Caco-2 (cell line): ENCODE results near the gene CNOT10. TPM values are rescaled to one million over a fixed set of nuclear protein-coding genes. Genes with fewer than 3 reads are reported as not detected.
A peak's percentile ranks its signal among the peaks of the same experiment; 100 is the strongest.

Experiments
- BruUV-seq: library from RNA; stranded (reverse); fragments of 400-500 nt; replicated peaks from 2 replicates; lab custom pipeline; 2021; lab: Mats Ljungman, UMichigan
- CTCF ChIA-PET: fragments of 300-600 bp; sonication (Branson Sonifier 250); formaldehyde crosslinking; loops from one replicate; lab custom pipeline; 2022; ENCODE audit warnings: antibody characterized with exemption; lab: Charles Lee
- POLR2A ChIA-PET: fragments of 300-600 bp; sonication (Branson Sonifier 250); formaldehyde crosslinking; loops from one replicate; lab custom pipeline; 2022; ENCODE audit warnings: antibody characterized with exemption; lab: Charles Lee
- DNase-seq, 2 experiments: peaks; one replicate each; pipeline versions ENCODE4 v3.0.0 to v3.0.0-alpha.2; 2020 to 2022
- H3K27me3 ChIP-seq: replicated peaks from 2 replicates; pipeline ENCODE4 v1.6.0; 2011; ENCODE audit warnings: low read length; ENCODE audit not compliant: control insufficient read depth, insufficient read depth
- H3K36me3 ChIP-seq: 2 replicates; pipeline ENCODE4 v1.5.1; 2011; ENCODE audit warnings: low read length; ENCODE audit not compliant: control insufficient read depth, insufficient read depth
- H3K4me1 ChIP-seq: fragments of 250-450 bp; sonication (Bioruptor Pico); 2 replicates; pipeline ENCODE4 v1.5.1; 2020; ENCODE audit warnings: mild to moderate bottlenecking
- H3K4me3 ChIP-seq: 2 replicates; pipeline ENCODE4 v1.5.1; 2011; ENCODE audit warnings: low read depth, mild to moderate bottlenecking, control low read depth, low read length
- H3K9me3 ChIP-seq: fragments of 250-450 bp; sonication (Bioruptor Pico); 2 replicates; pipeline ENCODE4 v1.5.1; 2020; ENCODE audit warnings: mild to moderate bottlenecking, moderate library complexity
- H3K27ac Mint-ChIP-seq: one replicate; pipeline ENCODE4 v1.8.0; 2022; ENCODE audit warnings: mixed read lengths; ENCODE audit not compliant: unreplicated experiment
- H3K27me3 Mint-ChIP-seq: one replicate; pipeline ENCODE4 v1.8.0; 2022; ENCODE audit warnings: mixed read lengths; ENCODE audit not compliant: insufficient read depth, unreplicated experiment
- H3K36me3 Mint-ChIP-seq: one replicate; pipeline ENCODE4 v1.8.0; 2022; ENCODE audit warnings: mild to moderate bottlenecking, mixed read lengths; ENCODE audit not compliant: insufficient read depth, unreplicated experiment
- H3K4me1 Mint-ChIP-seq: one replicate; pipeline ENCODE4 v1.8.0; 2022; ENCODE audit warnings: low read depth, mixed read lengths; ENCODE audit not compliant: unreplicated experiment
- H3K4me3 Mint-ChIP-seq: one replicate; pipeline ENCODE4 v1.8.0; 2022; ENCODE audit warnings: mild to moderate bottlenecking, moderate library complexity, mixed read lengths; ENCODE audit not compliant: unreplicated experiment
- H3K9me3 Mint-ChIP-seq: one replicate; pipeline ENCODE4 v1.8.0; 2022; ENCODE audit warnings: mixed read lengths; ENCODE audit not compliant: unreplicated experiment
- intact Hi-C: fragments of 100-400 bp; cut with micrococcal nuclease; formaldehyde crosslinking; loops from one replicate; pipeline ENCODE4 v1.10.0; 2022; ENCODE audit not compliant: unreplicated experiment
- total RNA-seq: library from RNA; stranded (reverse); gene quantifications from 2 replicates; pipeline ENCODE4 v1.2.3, GENCODE V29; 2022
- TF ChIP-seq, protein P1 (sequence below), 2 experiments: fragments of 200-600 bp in 1 of 2; IDR thresholded peaks; 1 replicate in 1 of 2; 2 replicates in 1 of 2; pipeline versions ENCODE4 v1.5.1 to v1.8.0; 2011 to 2022; ENCODE audit warnings: antibody characterized with exemption in 1 of 2, control low read depth in 1 of 2, inconsistent platforms in 1 of 2, low read depth in 1 of 2, low read length in 1 of 2, mild to moderate bottlenecking in 1 of 2, moderate library complexity in 1 of 2; ENCODE audit not compliant: insufficient read depth in 1 of 2, severe bottlenecking in 1 of 2, unreplicated experiment in 1 of 2

CNOT10 gene
- total RNA-seq, 1 experiment from 2014 or later = 49.5 TPM

DNA sequence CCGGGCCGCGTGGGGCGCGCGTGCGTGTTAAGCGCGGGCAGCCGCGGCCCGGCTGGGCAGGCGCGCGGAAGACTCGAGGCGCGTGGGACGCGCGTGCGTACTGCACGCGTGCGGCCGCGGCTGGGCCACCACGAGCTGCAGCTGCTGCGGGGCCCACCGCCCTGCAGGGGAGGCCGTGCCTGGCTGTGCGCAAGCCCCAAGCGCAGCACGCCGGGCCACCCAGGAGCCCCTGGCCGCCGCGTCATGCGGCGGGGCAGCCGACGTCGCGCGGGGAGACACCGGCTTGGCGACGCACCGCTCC lies 132.2 kb downstream of the CNOT10 start:
- intact Hi-C loops = loop anchor here (2.0 to 5.0 kb wide), 3 partner anchors 22 to 115 kb away; no protein-coding TSS in a partner anchor
- TF ChIP-seq, protein P1, sequence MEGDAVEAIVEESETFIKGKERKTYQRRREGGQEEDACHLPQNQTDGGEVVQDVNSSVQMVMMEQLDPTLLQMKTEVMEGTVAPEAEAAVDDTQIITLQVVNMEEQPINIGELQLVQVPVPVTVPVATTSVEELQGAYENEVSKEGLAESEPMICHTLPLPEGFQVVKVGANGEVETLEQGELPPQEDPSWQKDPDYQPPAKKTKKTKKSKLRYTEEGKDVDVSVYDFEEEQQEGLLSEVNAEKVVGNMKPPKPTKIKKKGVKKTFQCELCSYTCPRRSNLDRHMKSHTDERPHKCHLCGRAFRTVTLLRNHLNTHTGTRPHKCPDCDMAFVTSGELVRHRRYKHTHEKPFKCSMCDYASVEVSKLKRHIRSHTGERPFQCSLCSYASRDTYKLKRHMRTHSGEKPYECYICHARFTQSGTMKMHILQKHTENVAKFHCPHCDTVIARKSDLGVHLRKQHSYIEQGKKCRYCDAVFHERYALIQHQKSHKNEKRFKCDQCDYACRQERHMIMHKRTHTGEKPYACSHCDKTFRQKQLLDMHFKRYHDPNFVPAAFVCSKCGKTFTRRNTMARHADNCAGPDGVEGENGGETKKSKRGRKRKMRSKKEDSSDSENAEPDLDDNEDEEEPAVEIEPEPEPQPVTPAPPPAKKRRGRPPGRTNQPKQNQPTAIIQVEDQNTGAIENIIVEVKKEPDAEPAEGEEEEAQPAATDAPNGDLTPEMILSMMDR (IDR thresholded peaks at IDR 0.05; ENCODE audit: insufficient read depth in 1 of 2, low read depth in 1 of 2, low read length in 1 of 2, severe bottlenecking in 1 of 2, unreplicated experiment in 1 of 2) = no peak
- H3K36me3 Mint-ChIP-seq = peaks cover 55% of the 10 kb centered on the region
- H3K9me3 Mint-ChIP-seq = no peaks in the 10 kb centered on the region
- no peaks in the 10 kb centered on the region for H3K27me3 ChIP-seq
- H3K36me3 ChIP-seq = peaks cover 4% of the 10 kb centered on the region; the same call in 1 of the 2 replicates
- peak overlapping the region; percentile 78 for H3K4me3 ChIP-seq
- no peaks in the 10 kb centered on the region for H3K27me3 Mint-ChIP-seq
- peaks cover 33% of the 10 kb centered on the region for H3K4me1 ChIP-seq
- peak in 1 of 2 experiments; percentile 61 for DNase-seq
- peak overlapping the region; percentile 93 for H3K27ac Mint-ChIP-seq
- H3K4me1 Mint-ChIP-seq = peaks cover 15% of the 10 kb centered on the region
- CTCF ChIA-PET = no interaction called here
- peak overlapping the region; percentile 86 for H3K4me3 Mint-ChIP-seq
- no TSS peak for BruUV-seq
- POLR2A ChIA-PET = interaction anchor here (0.6 kb wide), 1 partner anchor 25 kb away, joined by 3 read pairs; no protein-coding TSS in a partner anchor
- H3K9me3 ChIP-seq = no peaks in the 10 kb centered on the region

DNA sequence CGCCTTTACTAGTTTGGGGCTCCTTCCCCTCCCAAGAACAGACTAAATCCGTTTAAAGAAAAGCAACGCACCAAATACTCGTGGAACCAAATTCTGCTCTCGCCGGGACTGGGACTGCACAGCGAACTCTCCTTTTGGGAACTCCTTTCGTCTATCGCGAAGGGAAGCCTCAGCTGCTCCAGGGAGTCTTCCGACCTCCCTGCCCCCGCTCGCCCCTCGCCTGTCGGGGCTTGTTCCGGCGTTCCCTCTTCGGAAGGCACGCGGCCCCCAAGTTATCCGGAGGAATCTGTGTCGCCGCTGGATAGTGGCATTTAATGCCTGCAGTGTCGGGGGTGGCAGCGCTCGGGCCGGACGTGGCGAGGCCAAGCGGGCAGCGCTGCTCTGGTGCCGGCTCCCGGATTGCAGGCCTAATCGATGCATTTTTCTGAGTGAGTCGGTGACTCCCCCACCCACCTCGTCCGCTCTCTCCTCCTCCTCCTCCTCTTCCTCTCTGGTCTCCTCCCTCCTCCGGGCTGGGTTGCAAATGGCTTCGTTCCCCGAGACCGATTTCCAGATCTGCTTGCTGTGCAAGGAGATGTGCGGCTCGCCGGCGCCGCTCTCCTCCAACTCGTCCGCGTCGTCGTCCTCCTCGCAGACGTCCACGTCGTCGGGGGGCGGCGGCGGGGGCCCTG lies 132.7 kb downstream of the CNOT10 start, which contains the start of gene TRIM71:
TRIM71 (plus strand) TSS at position 440 of the 671 bp plus-strand sequence; CDS start at position 524, 84 bp downstream.
- BruUV-seq = TSS peak; percentile 4
- Mint-ChIP-seq H3K4me1 (peaks cover 16% of the 10 kb centered on the region), H3K9me3 (no peaks in the 10 kb centered on the region), H3K4me3 (peak within 1 kb of the TSS; percentile 86), H3K27ac (peak within 1 kb of the TSS; percentile 93), H3K27me3 (no peaks in the 10 kb centered on the region), H3K36me3 (peaks cover 57% of the 10 kb centered on the region)
- Histone ChIP-seq H3K27me3 (no peaks in the 10 kb centered on the region), H3K4me3 (peak within 1 kb of the TSS; percentile 78), H3K4me1 (peaks cover 38% of the 10 kb centered on the region), H3K36me3 (peaks cover 4% of the 10 kb centered on the region; the same call in 1 of the 2 replicates), H3K9me3 (no peaks in the 10 kb centered on the region)
- POLR2A ChIA-PET = no interaction called here
- intact Hi-C loops = loop anchor here (2.0 to 5.0 kb wide), 3 partner anchors 23 to 115 kb away; no protein-coding TSS in a partner anchor
- TF ChIP-seq, protein P1 (IDR thresholded peaks at IDR 0.05; ENCODE audit: insufficient read depth in 1 of 2, low read depth in 1 of 2, low read length in 1 of 2, severe bottlenecking in 1 of 2, unreplicated experiment in 1 of 2) = no peak
- peak; percentile 31 to 48 for DNase-seq
- CTCF ChIA-PET = interaction anchor here (0.6 kb wide), 1 partner anchor 156 kb away, joined by 3 read pairs; no protein-coding TSS in a partner anchor

DNA sequence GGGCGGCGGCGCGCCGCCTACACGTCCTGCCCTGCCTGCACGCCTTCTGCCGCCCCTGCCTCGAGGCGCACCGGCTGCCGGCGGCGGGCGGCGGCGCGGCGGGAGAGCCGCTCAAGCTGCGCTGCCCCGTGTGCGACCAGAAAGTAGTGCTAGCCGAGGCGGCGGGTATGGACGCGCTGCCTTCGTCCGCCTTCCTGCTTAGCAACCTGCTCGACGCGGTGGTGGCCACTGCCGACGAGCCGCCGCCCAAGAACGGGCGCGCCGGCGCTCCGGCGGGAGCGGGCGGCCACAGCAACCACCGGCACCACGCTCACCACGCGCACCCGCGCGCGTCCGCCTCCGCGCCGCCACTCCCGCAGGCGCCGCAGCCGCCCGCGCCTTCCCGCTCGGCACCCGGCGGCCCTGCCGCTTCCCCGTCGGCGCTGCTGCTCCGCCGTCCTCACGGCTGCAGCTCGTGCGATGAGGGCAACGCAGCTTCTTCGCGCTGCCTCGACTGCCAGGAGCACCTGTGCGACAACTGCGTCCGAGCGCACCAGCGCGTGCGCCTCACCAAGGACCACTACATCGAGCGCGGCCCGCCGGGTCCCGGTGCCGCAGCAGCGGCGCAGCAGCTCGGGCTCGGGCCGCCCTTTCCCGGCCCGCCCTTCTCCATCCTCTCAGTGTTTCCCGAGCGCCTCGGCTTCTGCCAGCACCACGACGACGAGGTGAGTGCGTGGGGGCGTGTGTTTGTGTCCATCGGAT lies 133.4 kb downstream of the CNOT10 start:
- Mint-ChIP-seq H3K4me3 (peak overlapping the region; percentile 86), H3K36me3 (peaks cover 61% of the 10 kb centered on the region), H3K27ac (peak overlapping the region; percentile 93), H3K27me3 (no peaks in the 10 kb centered on the region), H3K4me1 (peaks cover 23% of the 10 kb centered on the region), H3K9me3 (no peaks in the 10 kb centered on the region)
- Histone ChIP-seq H3K27me3 (no peaks in the 10 kb centered on the region), H3K4me1 (peaks cover 38% of the 10 kb centered on the region), H3K9me3 (no peaks in the 10 kb centered on the region), H3K36me3 (peaks cover 4% of the 10 kb centered on the region; the same call in 1 of the 2 replicates), H3K4me3 (peak overlapping the region; percentile 78)
- no TSS peak for BruUV-seq
- intact Hi-C loops = loop anchor here (5.0 kb wide), 2 partner anchors 76 to 114 kb away; no protein-coding TSS in a partner anchor
- CTCF ChIA-PET = interaction anchor here (0.6 kb wide), 1 partner anchor 155 kb away, joined by 3 read pairs; no protein-coding TSS in a partner anchor
- peak in 1 of 2 experiments; percentile 42 for DNase-seq
- TF ChIP-seq, protein P1 (IDR thresholded peaks at IDR 0.05; ENCODE audit: insufficient read depth in 1 of 2, low read depth in 1 of 2, low read length in 1 of 2, severe bottlenecking in 1 of 2, unreplicated experiment in 1 of 2) = no peak
- POLR2A ChIA-PET = no interaction called here
